SU-DHL-6 (cell line): ENCODE measurements around the gene FOXG1.

Source experiments
- CTCF ChIP-seq: fragments of 200-600 bp; sonication (generic); IDR thresholded peaks from one replicate; pipeline ENCODE4 v1.5.1; 2017; ENCODE audit warnings: antibody characterized with exemption, mild to moderate bottlenecking, low read length, moderate library complexity; ENCODE audit not compliant: insufficient read depth, poor library complexity, severe bottlenecking
- EZH2phosphoT487 ChIP-seq: fragments of 200-600 bp; sonication (generic), shearing (Covaris generic); conservative IDR thresholded peaks from 2 replicates; pipeline ENCODE4 v1.6.1; 2018; ENCODE audit warnings: mild to moderate bottlenecking, antibody characterized with exemption, low read length, moderate library complexity, mixed read lengths

- TF ChIP-seq CTCF (no peak), EZH2phosphoT487 (no peak)
Measured at GRCh38 chr14:28767030-28767852, 654 bp downstream of the FOXG1 start.
